ENCODE results near the gene FAM204A. TPM values are rescaled to one million over a fixed set of nuclear protein-coding genes. Genes with fewer than 3 reads are reported as not detected.

Gene FAM204A
- total and polyA plus RNA-seq, 5 donors from 2014 or later: 62.0 to 141 (median 119) TPM

DNA sequence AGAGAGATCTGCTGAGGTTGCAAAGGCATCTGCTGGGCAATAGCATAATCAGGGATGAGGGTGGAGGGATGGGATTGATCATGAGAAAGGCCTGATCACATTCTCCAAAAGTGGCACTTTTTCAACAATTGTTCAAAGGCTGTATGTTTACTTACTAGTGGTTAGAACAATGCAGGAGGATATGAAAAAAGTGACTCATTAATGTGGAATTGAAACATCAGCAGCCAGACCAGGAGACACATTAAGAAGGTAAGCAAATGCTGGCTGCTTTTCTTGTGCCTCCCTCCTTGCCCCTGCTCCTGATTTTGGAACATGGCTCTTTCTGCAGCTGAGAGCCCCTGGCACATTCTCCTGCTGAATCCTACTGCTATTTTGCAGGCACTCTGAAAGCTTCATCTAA is 63.5 kb downstream of the FAM204A start:
- Histone ChIP-seq H3K9me3 (ENCODE audit: control insufficient read depth in 2 of 2, low read length in 2 of 2) (peaks cover 0 to 9% of the 10 kb centered on the region in 2 experiments), H3K4me1 (ENCODE audit: control insufficient read depth, insufficient read depth, low read length, poor library complexity, severe bottlenecking) (no peaks in the 10 kb centered on the region), H3K36me3 (ENCODE audit: control insufficient read depth, insufficient read depth, low read length) (no peaks in the 10 kb centered on the region), H3K4me3 (ENCODE audit: low read depth, low read length) (no peak overlapping the region), H3K27me3 (ENCODE audit: control insufficient read depth, insufficient read depth, low read length) (peaks cover under 1% of the 10 kb centered on the region), H3K27ac (ENCODE audit: insufficient read depth, low read length, poor library complexity, severe bottlenecking) (no peak overlapping the region)
- Mint-ChIP-seq H3K4me1 (no peaks in the 10 kb centered on the region), H3K4me3 (no peak overlapping the region), H3K9me3 (peaks cover 0 to 10% (median 1%) of the 10 kb centered on the region in 7 donors), H3K27me3 (peaks cover 9% of the 10 kb centered on the region), H3K36me3 (no peaks in the 10 kb centered on the region), H3K27ac (no peak overlapping the region)
- no peak for ATAC-seq (ENCODE audit: low read depth in 2 of 2)
- DNase-seq: no peak

GRCh38 chr10:118277871-118278270 is 64.3 kb downstream of the FAM204A start:
- no peak overlapping the region for H3K4me3 ChIP-seq (ENCODE audit: low read depth, low read length)
- no peak overlapping the region for H3K27ac Mint-ChIP-seq
- H3K36me3 ChIP-seq (ENCODE audit: control insufficient read depth, insufficient read depth, low read length): no peaks in the 10 kb centered on the region
- H3K27ac ChIP-seq (ENCODE audit: insufficient read depth, low read length, poor library complexity, severe bottlenecking): no peak overlapping the region
- H3K27me3 ChIP-seq (ENCODE audit: control insufficient read depth, insufficient read depth, low read length): peaks cover 3% of the 10 kb centered on the region
- no peak overlapping the region for H3K4me3 Mint-ChIP-seq
- H3K9me3 ChIP-seq (ENCODE audit: control insufficient read depth in 2 of 2, low read length in 2 of 2): peaks cover 0 to 9% of the 10 kb centered on the region in 2 experiments
- peaks cover 0 to 10% (median 1%) of the 10 kb centered on the region in 7 donors for H3K9me3 Mint-ChIP-seq
- ATAC-seq (ENCODE audit: low read depth in 2 of 2) (no peak), DNase-seq (no peak)
- H3K4me1 Mint-ChIP-seq: no peaks in the 10 kb centered on the region
- H3K4me1 ChIP-seq (ENCODE audit: control insufficient read depth, insufficient read depth, low read length, poor library complexity, severe bottlenecking): no peaks in the 10 kb centered on the region
- peaks cover 9% of the 10 kb centered on the region for H3K27me3 Mint-ChIP-seq
- no peaks in the 10 kb centered on the region for H3K36me3 Mint-ChIP-seq

- H3K9me3 Mint-ChIP-seq: peaks cover 0 to 10% (median 1%) of the 10 kb centered on the region in 7 donors
- Histone ChIP-seq H3K36me3 (ENCODE audit: control insufficient read depth, insufficient read depth, low read length) (no peaks in the 10 kb centered on the region), H3K27me3 (ENCODE audit: control insufficient read depth, insufficient read depth, low read length) (peaks cover 10% of the 10 kb centered on the region), H3K27ac (ENCODE audit: insufficient read depth, low read length, poor library complexity, severe bottlenecking) (no peak overlapping the region), H3K9me3 (ENCODE audit: control insufficient read depth in 2 of 2, low read length in 2 of 2) (peaks cover 0 to 9% of the 10 kb centered on the region in 2 experiments), H3K4me1 (ENCODE audit: control insufficient read depth, insufficient read depth, low read length, poor library complexity, severe bottlenecking) (no peaks in the 10 kb centered on the region), H3K4me3 (ENCODE audit: low read depth, low read length) (no peak overlapping the region)
- H3K27ac Mint-ChIP-seq: no peak overlapping the region
- no peaks in the 10 kb centered on the region for H3K36me3 Mint-ChIP-seq
- ATAC-seq (ENCODE audit: low read depth in 2 of 2) (no peak), DNase-seq (no peak)
- H3K4me1 Mint-ChIP-seq: no peaks in the 10 kb centered on the region
- H3K4me3 Mint-ChIP-seq: no peak overlapping the region
- H3K27me3 Mint-ChIP-seq: peaks cover 16% of the 10 kb centered on the region
Observed at GRCh38 chr10:118276727-118277126, 65.4 kb downstream of the FAM204A start.

DNA sequence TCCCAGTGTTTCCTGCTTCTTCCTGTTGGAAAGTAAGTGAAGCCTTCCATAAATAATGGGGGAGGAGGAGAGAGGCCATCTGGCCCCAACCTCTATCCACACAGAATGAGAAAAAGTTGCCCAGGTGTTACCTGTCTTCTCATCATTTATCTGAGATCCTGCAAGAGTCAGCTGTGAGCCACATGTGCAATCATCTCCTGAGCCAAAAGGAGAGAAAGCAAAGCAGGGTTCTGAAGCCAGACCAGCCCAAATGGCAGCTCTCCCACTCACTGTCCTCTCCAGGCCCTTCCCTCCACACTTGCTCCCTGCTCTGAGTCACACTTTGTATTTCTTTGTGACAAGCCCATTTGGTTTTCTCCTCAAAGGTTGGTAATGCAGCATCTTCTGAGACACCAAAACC is 65.9 kb downstream of the FAM204A start:
- Histone ChIP-seq H3K27me3 (ENCODE audit: control insufficient read depth, insufficient read depth, low read length) (peaks cover 15% of the 10 kb centered on the region), H3K9me3 (ENCODE audit: control insufficient read depth in 2 of 2, low read length in 2 of 2) (peaks cover 0 to 9% of the 10 kb centered on the region in 2 experiments), H3K36me3 (ENCODE audit: control insufficient read depth, insufficient read depth, low read length) (no peaks in the 10 kb centered on the region), H3K4me1 (ENCODE audit: control insufficient read depth, insufficient read depth, low read length, poor library complexity, severe bottlenecking) (no peaks in the 10 kb centered on the region), H3K4me3 (ENCODE audit: low read depth, low read length) (no peak overlapping the region), H3K27ac (ENCODE audit: insufficient read depth, low read length, poor library complexity, severe bottlenecking) (no peak overlapping the region)
- Mint-ChIP-seq H3K9me3 (peaks cover 0 to 10% (median 1%) of the 10 kb centered on the region in 7 donors), H3K4me3 (no peak overlapping the region), H3K27ac (no peak overlapping the region), H3K27me3 (peaks cover 18% of the 10 kb centered on the region), H3K4me1 (no peaks in the 10 kb centered on the region), H3K36me3 (no peaks in the 10 kb centered on the region)
- no peak for DNase-seq
- no peak for ATAC-seq (ENCODE audit: low read depth in 2 of 2)

GRCh38 chr10:118273662-118274061 is 68.5 kb downstream of the FAM204A start:
- no peak overlapping the region for H3K27ac ChIP-seq (ENCODE audit: insufficient read depth, low read length, poor library complexity, severe bottlenecking)
- no peaks in the 10 kb centered on the region for H3K4me1 Mint-ChIP-seq
- H3K4me3 Mint-ChIP-seq: no peak overlapping the region
- H3K27me3 ChIP-seq (ENCODE audit: control insufficient read depth, insufficient read depth, low read length): peaks cover 15% of the 10 kb centered on the region
- H3K9me3 Mint-ChIP-seq: peaks cover 0 to 9% (median 1%) of the 10 kb centered on the region in 7 donors
- no peak for DNase-seq
- no peaks in the 10 kb centered on the region for H3K4me1 ChIP-seq (ENCODE audit: control insufficient read depth, insufficient read depth, low read length, poor library complexity, severe bottlenecking)
- H3K36me3 ChIP-seq (ENCODE audit: control insufficient read depth, insufficient read depth, low read length): no peaks in the 10 kb centered on the region
- H3K4me3 ChIP-seq (ENCODE audit: low read depth, low read length): no peak overlapping the region
- no peak overlapping the region for H3K27ac Mint-ChIP-seq
- no peak for ATAC-seq (ENCODE audit: low read depth in 2 of 2)
- H3K36me3 Mint-ChIP-seq: no peaks in the 10 kb centered on the region
- H3K9me3 ChIP-seq (ENCODE audit: control insufficient read depth in 2 of 2, low read length in 2 of 2): peaks cover 0 to 9% of the 10 kb centered on the region in 2 experiments
- peaks cover 9% of the 10 kb centered on the region for H3K27me3 Mint-ChIP-seq

DNA sequence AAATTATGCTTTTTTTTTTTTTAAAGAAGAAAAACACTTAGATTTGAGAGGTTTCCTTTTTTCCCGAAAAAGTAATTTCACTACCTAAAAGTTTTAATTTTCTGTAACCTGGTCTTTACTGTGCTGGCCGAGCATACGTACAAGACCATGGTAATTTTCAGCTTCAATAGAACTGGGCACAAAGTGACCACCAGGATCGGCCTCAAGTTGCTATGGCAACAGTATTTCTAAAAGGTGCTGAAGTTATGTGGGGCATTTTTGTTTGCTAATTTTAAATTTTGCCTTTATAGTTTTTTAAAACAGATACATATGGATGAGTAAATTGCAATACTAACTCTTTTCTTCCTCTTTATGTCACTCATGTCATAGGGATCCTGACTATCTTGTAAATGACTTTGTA is 69.4 kb downstream of the FAM204A start:
- Mint-ChIP-seq H3K9me3 (peaks cover 0 to 4% (median 0%) of the 10 kb centered on the region in 7 donors), H3K36me3 (no peaks in the 10 kb centered on the region), H3K4me1 (no peaks in the 10 kb centered on the region), H3K4me3 (no peak overlapping the region), H3K27me3 (peaks cover 17% of the 10 kb centered on the region), H3K27ac (no peak overlapping the region)
- Histone ChIP-seq H3K27ac (ENCODE audit: insufficient read depth, low read length, poor library complexity, severe bottlenecking) (no peak overlapping the region), H3K4me1 (ENCODE audit: control insufficient read depth, insufficient read depth, low read length, poor library complexity, severe bottlenecking) (no peaks in the 10 kb centered on the region), H3K9me3 (ENCODE audit: control insufficient read depth in 2 of 2, low read length in 2 of 2) (peaks cover 0 to 1% of the 10 kb centered on the region in 2 experiments), H3K27me3 (ENCODE audit: control insufficient read depth, insufficient read depth, low read length) (peaks cover 16% of the 10 kb centered on the region), H3K36me3 (ENCODE audit: control insufficient read depth, insufficient read depth, low read length) (no peaks in the 10 kb centered on the region), H3K4me3 (ENCODE audit: low read depth, low read length) (no peak overlapping the region)
- DNase-seq (no peak), ATAC-seq (ENCODE audit: low read depth in 2 of 2) (no peak)

- no peak overlapping the region for H3K27ac Mint-ChIP-seq
- Histone ChIP-seq H3K27me3 (ENCODE audit: control insufficient read depth, insufficient read depth, low read length) (peaks cover 17% of the 10 kb centered on the region), H3K27ac (ENCODE audit: insufficient read depth, low read length, poor library complexity, severe bottlenecking) (no peak overlapping the region), H3K9me3 (ENCODE audit: control insufficient read depth in 2 of 2, low read length in 2 of 2) (no peaks in the 10 kb centered on the region), H3K36me3 (ENCODE audit: control insufficient read depth, insufficient read depth, low read length) (no peaks in the 10 kb centered on the region), H3K4me1 (ENCODE audit: control insufficient read depth, insufficient read depth, low read length, poor library complexity, severe bottlenecking) (no peaks in the 10 kb centered on the region), H3K4me3 (ENCODE audit: low read depth, low read length) (no peak overlapping the region)
- DNase-seq: no peak
- no peaks in the 10 kb centered on the region for H3K36me3 Mint-ChIP-seq
- H3K9me3 Mint-ChIP-seq: peaks cover 0 to 2% (median 0%) of the 10 kb centered on the region in 7 donors
- H3K4me1 Mint-ChIP-seq: no peaks in the 10 kb centered on the region
- peaks cover 18% of the 10 kb centered on the region for H3K27me3 Mint-ChIP-seq
- no peak for ATAC-seq (ENCODE audit: low read depth in 2 of 2)
- no peak overlapping the region for H3K4me3 Mint-ChIP-seq
Observed at GRCh38 chr10:118272149-118272721, 69.9 kb downstream of the FAM204A start.

GRCh38 chr10:118271671-118272070 is 70.5 kb downstream of the FAM204A start:
- no peak for DNase-seq
- Histone ChIP-seq H3K9me3 (ENCODE audit: control insufficient read depth in 2 of 2, low read length in 2 of 2) (no peaks in the 10 kb centered on the region), H3K4me3 (ENCODE audit: low read depth, low read length) (no peak overlapping the region), H3K4me1 (ENCODE audit: control insufficient read depth, insufficient read depth, low read length, poor library complexity, severe bottlenecking) (no peaks in the 10 kb centered on the region), H3K27me3 (ENCODE audit: control insufficient read depth, insufficient read depth, low read length) (peaks cover 17% of the 10 kb centered on the region), H3K36me3 (ENCODE audit: control insufficient read depth, insufficient read depth, low read length) (no peaks in the 10 kb centered on the region), H3K27ac (ENCODE audit: insufficient read depth, low read length, poor library complexity, severe bottlenecking) (no peak overlapping the region)
- H3K27me3 Mint-ChIP-seq: peaks cover 18% of the 10 kb centered on the region
- peaks cover 0 to 2% (median 0%) of the 10 kb centered on the region in 7 donors for H3K9me3 Mint-ChIP-seq
- H3K4me1 Mint-ChIP-seq: no peaks in the 10 kb centered on the region
- no peak for ATAC-seq (ENCODE audit: low read depth in 2 of 2)
- H3K27ac Mint-ChIP-seq: no peak overlapping the region
- H3K36me3 Mint-ChIP-seq: no peaks in the 10 kb centered on the region
- no peak overlapping the region for H3K4me3 Mint-ChIP-seq

All from CD4-positive, CD25-positive, alpha-beta regulatory T cell (primary cell).